ENCODE results near the gene ZNF687.

DNA sequence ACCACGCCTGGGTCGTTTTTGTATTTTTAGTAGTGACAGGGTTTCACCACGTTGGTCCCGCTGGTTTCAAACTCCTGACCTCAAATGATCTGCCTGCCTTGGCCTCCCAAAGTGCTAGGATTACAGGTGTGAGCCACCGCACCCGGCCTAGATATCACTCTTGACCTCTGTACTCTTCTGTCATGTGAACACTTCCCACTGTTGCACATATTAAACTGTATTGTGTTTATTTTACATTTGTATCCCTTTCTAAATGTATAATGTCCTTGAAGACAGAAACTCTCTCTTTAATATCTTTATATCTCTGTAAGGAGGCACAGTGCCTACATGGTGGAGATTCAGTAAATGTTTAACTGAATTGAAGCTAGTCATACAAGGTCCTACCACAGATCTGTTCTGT lies 46.9 kb upstream of the ZNF687 start:
- TF ChIP-seq POLR2AphosphoS5 (IDR thresholded peaks at IDR 0.05; ENCODE audit: low read depth, low read length) (no peak), POLR2A (IDR thresholded peaks at IDR 0.05; ENCODE audit: low read depth, low read length) (no peak)
